HCT116 (cell line): ENCODE measurements around the gene PITPNC1. TPM values are rescaled to one million over a fixed set of nuclear protein-coding genes. Genes with fewer than 3 reads are reported as not detected.

Source experiments
- ATAC-seq: fragments of 200-7000 bp; cut with Tn5 transposase; 2 replicates; pipeline ENCODE4 v1.9.1; 2020; ENCODE audit warnings: mild to moderate bottlenecking, moderate library complexity
- BruUV-seq: library from RNA; stranded (reverse); fragments of 400-500 nt; replicated peaks from 2 replicates; lab custom pipeline; 2021; lab: Mats Ljungman, UMichigan
- CTCF ChIA-PET: fragments of 300-600 bp; sonication (Branson Sonifier 250); formaldehyde crosslinking; loops from one replicate; lab custom pipeline; 2021; ENCODE audit warnings: antibody characterized with exemption; lab: Charles Lee
- POLR2A ChIA-PET: fragments of 300-600, 350-600 bp; sonication (Branson Sonifier 250); formaldehyde crosslinking; loops from one replicate; lab custom pipeline; 2021; ENCODE audit warnings: antibody characterized with exemption; lab: Charles Lee
- RAD21 ChIA-PET, 2 experiments: fragments of 300-600 bp; sonication (Branson Sonifier 250); formaldehyde crosslinking; loops; one replicate each; lab custom pipeline; 2023; ENCODE audit warnings: low total read pairs in 2 of 2; ENCODE audit not compliant: uncharacterized antibody in 2 of 2, unreplicated experiment in 2 of 2, low non-redundant PET in 1 of 2; lab: Charles Lee
- DNase-seq: peaks from one replicate; pipeline ENCODE4 v3.0.0-alpha.2; 2010; ENCODE audit warnings: low read depth, low spot score
- H2AFZ ChIP-seq: fragments of 200-600 bp; shearing (Covaris generic), sonication (generic); 2 replicates; pipeline ENCODE4 v1.6.1; 2017; ENCODE audit warnings: low read depth, mixed run types, mixed read lengths, antibody characterized with exemption, low read length; ENCODE audit not compliant: poor library complexity, severe bottlenecking
- H3K27ac ChIP-seq: 2 replicates; pipeline ENCODE4 v1.5.1; 2012; ENCODE audit warnings: low read depth, low read length
- H3K27me3 ChIP-seq: fragments of 200-600 bp; sonication (generic); 2 replicates; pipeline ENCODE4 v1.6.1; 2016; ENCODE audit warnings: mixed run types, low read length, mixed read lengths; ENCODE audit not compliant: insufficient read depth
- H3K36me3 ChIP-seq, 2 experiments: fragments of 200-500 bp in 1 of 2; fragments of 200-600 bp in 1 of 2; sonication (Bioruptor generic) in 1 of 2; sonication (generic) in 1 of 2; 2 replicates each; pipeline versions ENCODE4 v1.5.1 to v1.6.1; 2014 to 2016; ENCODE audit warnings: low read length in 2 of 2, inconsistent platforms in 1 of 2, mixed read lengths in 1 of 2, mixed run types in 1 of 2; ENCODE audit not compliant: insufficient read depth in 2 of 2, control insufficient read depth in 1 of 2
- H3K4me1 ChIP-seq, 2 experiments: fragments of 200-600 bp in 1 of 2; sonication (generic) in 1 of 2; 2 replicates each; pipeline versions ENCODE4 v1.5.1 to v1.6.1; 2012 to 2017; ENCODE audit warnings: low read length in 2 of 2, inconsistent platforms in 1 of 2, mild to moderate bottlenecking in 1 of 2, mixed read lengths in 1 of 2, mixed run types in 1 of 2, moderate library complexity in 1 of 2; ENCODE audit not compliant: insufficient read depth in 2 of 2, control insufficient read depth in 1 of 2
- H3K4me2 ChIP-seq: fragments of 200-600 bp; sonication (generic); 2 replicates; pipeline ENCODE4 v1.6.1; 2017; ENCODE audit warnings: mixed run types, low read length, mixed read lengths
- H3K4me3 ChIP-seq, 2 experiments: fragments of 200-600 bp in 1 of 2; sonication (generic) in 1 of 2; replicated peaks in 1 of 2; 2 replicates each; pipeline ENCODE4 v1.5.1; 2011 to 2016; ENCODE audit warnings: low read length in 2 of 2, control low read depth in 1 of 2, low read depth in 1 of 2, mild to moderate bottlenecking in 1 of 2, mixed read lengths in 1 of 2, mixed run types in 1 of 2
- H3K79me2 ChIP-seq: fragments of 200-600 bp; sonication (generic); 2 replicates; pipeline ENCODE4 v1.6.1; 2017; ENCODE audit warnings: mild to moderate bottlenecking, mixed run types, low read length, moderate library complexity, mixed read lengths; ENCODE audit not compliant: insufficient read depth
- H3K9ac ChIP-seq: fragments of 200-600 bp; sonication (generic); 2 replicates; pipeline ENCODE4 v1.6.1; 2016; ENCODE audit warnings: low read length, mixed read lengths
- H3K9me2 ChIP-seq: fragments of 200-600 bp; sonication (generic), shearing (Covaris generic); 2 replicates; pipeline ENCODE4 v1.6.1; 2017; ENCODE audit warnings: mixed run types, mild to moderate bottlenecking, moderate library complexity; ENCODE audit not compliant: insufficient read depth
- H3K9me3 ChIP-seq, 2 experiments: fragments of 200-500 bp in 1 of 2; fragments of 200-600 bp in 1 of 2; sonication (Bioruptor generic) in 1 of 2; sonication (generic) in 1 of 2; 2 replicates each; pipeline ENCODE4 v1.6.1; 2014 to 2017; ENCODE audit warnings: low read length in 2 of 2, mixed read lengths in 2 of 2, inconsistent platforms in 1 of 2, low read depth in 1 of 2, mild to moderate bottlenecking in 1 of 2, mixed run types in 1 of 2, moderate library complexity in 1 of 2; ENCODE audit not compliant: control insufficient read depth in 1 of 2, insufficient read depth in 1 of 2
- H4K20me1 ChIP-seq: fragments of 200-600 bp; sonication (generic), shearing (Covaris generic); 2 replicates; pipeline ENCODE4 v1.6.1; 2017; ENCODE audit warnings: mixed run types, mild to moderate bottlenecking, moderate library complexity; ENCODE audit not compliant: insufficient read depth
- CEBPB ChIP-seq: IDR thresholded peaks from 2 replicates; pipeline ENCODE4 v1.6.1; 2012; ENCODE audit warnings: low read depth
- ELF1 ChIP-seq: IDR thresholded peaks from 2 replicates; pipeline ENCODE4 v1.6.1; 2012; ENCODE audit warnings: low read depth, borderline replicate concordance
- EZH2 ChIP-seq: fragments of 200-600 bp; sonication (generic); IDR thresholded peaks from 2 replicates; pipeline ENCODE4 v1.6.1; 2017; ENCODE audit warnings: antibody characterized with exemption, mixed run types
- EZH2phosphoT487 ChIP-seq: fragments of 200-600 bp; IDR thresholded peaks from 2 replicates; pipeline ENCODE4 v1.6.1; 2018; ENCODE audit warnings: antibody characterized with exemption, borderline replicate concordance
- FOSL1 ChIP-seq: IDR thresholded peaks from 2 replicates; pipeline ENCODE4 v1.6.1; 2012; ENCODE audit warnings: low read depth
- JUND ChIP-seq: IDR thresholded peaks from 2 replicates; pipeline ENCODE4 v1.6.1; 2012
- POLR2A ChIP-seq: IDR thresholded peaks from 2 replicates; pipeline ENCODE4 v1.7.0; 2011; ENCODE audit warnings: borderline replicate concordance; ENCODE audit not compliant: insufficient read depth, insufficient read length; ENCODE audit errors: extremely low read depth
- POLR2AphosphoS5 ChIP-seq: IDR thresholded peaks from 2 replicates; pipeline ENCODE4 v1.6.1; 2011; ENCODE audit warnings: mild to moderate bottlenecking, low read depth, low read length, moderate library complexity
- SIN3A ChIP-seq: IDR thresholded peaks from 2 replicates; pipeline ENCODE4 v1.6.1; 2012; ENCODE audit warnings: low read depth
- SP1 ChIP-seq: IDR thresholded peaks from 2 replicates; pipeline ENCODE4 v1.6.1; 2012; ENCODE audit warnings: low read depth
- SRF ChIP-seq: IDR thresholded peaks from 2 replicates; pipeline ENCODE4 v1.6.1; 2012; ENCODE audit warnings: low read depth
- YY1 ChIP-seq: IDR thresholded peaks from 2 replicates; pipeline ENCODE4 v1.6.1; 2011; ENCODE audit warnings: low read length, low read depth, moderate library complexity, mild to moderate bottlenecking; ENCODE audit not compliant: insufficient replicate concordance; ENCODE audit errors: extremely low read depth
- ZFX ChIP-seq: fragments of 450-650 bp; IDR thresholded peaks from 2 replicates; pipeline ENCODE4 v1.6.1; 2017
- intact Hi-C: fragments of 100-400 bp; cut with micrococcal nuclease; formaldehyde crosslinking; loops from 2 replicates; pipeline ENCODE4 v1.10.0; 2022
- total RNA-seq: library from RNA; stranded (reverse); gene quantifications from one replicate; pipeline ENCODE4 v1.2.1, GENCODE V29; 2021; ENCODE audit not compliant: unreplicated experiment
- TF ChIP-seq, protein P1 (sequence below): IDR thresholded peaks from 2 replicates; pipeline ENCODE4 v1.6.1; 2011; ENCODE audit warnings: mild to moderate bottlenecking, low read length, moderate library complexity; ENCODE audit not compliant: insufficient replicate concordance; ENCODE audit errors: extremely low read depth
- TF ChIP-seq, protein P2 (sequence below): IDR thresholded peaks from 2 replicates; pipeline ENCODE4 v1.6.1; 2012
- TF ChIP-seq, protein P3 (sequence below), 3 experiments: fragments of 200-600 bp in 1 of 3; sonication (generic) in 1 of 3; IDR thresholded peaks in 2 of 3; conservative IDR thresholded peaks in 1 of 3; 2 replicates each; pipeline ENCODE4 v1.5.1; 2012 to 2017; ENCODE audit warnings: low read depth in 2 of 3, low read length in 2 of 3, antibody characterized with exemption in 1 of 3, borderline replicate concordance in 1 of 3, control low read depth in 1 of 3, mild to moderate bottlenecking in 1 of 3, mixed read lengths in 1 of 3, mixed run types in 1 of 3, moderate library complexity in 1 of 3; ENCODE audit not compliant: insufficient read depth in 1 of 3

Gene PITPNC1
- total RNA-seq, 1 experiment from 2014 or later: 41.9 TPM

DNA sequence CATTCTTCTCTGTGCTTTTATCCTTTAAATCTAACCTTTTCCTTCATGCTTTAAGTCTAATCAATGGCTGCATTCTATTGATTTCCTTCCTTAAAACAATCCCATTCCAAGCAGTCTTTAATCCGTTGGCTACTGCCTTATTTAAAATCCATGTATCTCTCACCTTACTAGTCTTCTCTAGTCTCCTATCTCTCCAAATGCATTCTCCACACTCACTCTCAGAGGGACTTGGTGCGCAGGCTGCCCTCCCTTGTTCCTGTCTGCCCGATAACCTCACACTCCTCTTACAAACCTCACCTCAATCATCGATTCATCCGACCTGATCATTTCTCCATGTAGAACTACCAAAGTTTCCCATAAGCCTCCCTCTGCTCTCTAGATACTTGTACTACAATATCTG, 33.8 kb upstream of the PITPNC1 start:
- ATAC-seq: no peak
- CTCF ChIA-PET: interaction anchor here (0.8 kb wide), 1 partner anchor 32 kb away, joined by 3 read pairs; no protein-coding TSS in a partner anchor

More for the DNA sequence above, 33.8 kb upstream of the PITPNC1 start:
- RAD21 ChIA-PET: interaction anchor here in 1 of 2 experiments (0.5 kb wide), 1 partner anchor 27 kb away, joined by 5 read pairs; no protein-coding TSS in a partner anchor
- Histone ChIP-seq H4K20me1 (peaks cover 11% of the 10 kb centered on the region; the same call in 1 of the 2 replicates), H3K4me2 (no peak overlapping the region), H2AFZ (no peak overlapping the region), H3K27ac (no peak overlapping the region), H3K4me3 (no peak overlapping the region), H3K9me3 (no peaks in the 10 kb centered on the region), H3K79me2 (peaks cover 22% of the 10 kb centered on the region), H3K9ac (no peak overlapping the region)
- intact Hi-C loops: no loop called here
- POLR2A ChIA-PET: interaction anchor here (1.0 kb wide), 1 partner anchor 11 kb away, joined by 3 read pairs; no protein-coding TSS in a partner anchor
- DNase-seq: no peak
- TF ChIP-seq, protein P1, sequence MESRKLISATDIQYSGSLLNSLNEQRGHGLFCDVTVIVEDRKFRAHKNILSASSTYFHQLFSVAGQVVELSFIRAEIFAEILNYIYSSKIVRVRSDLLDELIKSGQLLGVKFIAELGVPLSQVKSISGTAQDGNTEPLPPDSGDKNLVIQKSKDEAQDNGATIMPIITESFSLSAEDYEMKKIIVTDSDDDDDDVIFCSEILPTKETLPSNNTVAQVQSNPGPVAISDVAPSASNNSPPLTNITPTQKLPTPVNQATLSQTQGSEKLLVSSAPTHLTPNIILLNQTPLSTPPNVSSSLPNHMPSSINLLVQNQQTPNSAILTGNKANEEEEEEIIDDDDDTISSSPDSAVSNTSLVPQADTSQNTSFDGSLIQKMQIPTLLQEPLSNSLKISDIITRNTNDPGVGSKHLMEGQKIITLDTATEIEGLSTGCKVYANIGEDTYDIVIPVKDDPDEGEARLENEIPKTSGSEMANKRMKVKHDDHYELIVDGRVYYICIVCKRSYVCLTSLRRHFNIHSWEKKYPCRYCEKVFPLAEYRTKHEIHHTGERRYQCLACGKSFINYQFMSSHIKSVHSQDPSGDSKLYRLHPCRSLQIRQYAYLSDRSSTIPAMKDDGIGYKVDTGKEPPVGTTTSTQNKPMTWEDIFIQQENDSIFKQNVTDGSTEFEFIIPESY: no peak
- TF ChIP-seq SP1 (no peak), SRF (no peak), CEBPB (no peak), JUND (no peak), FOSL1 (no peak), YY1 (no peak), POLR2A (no peak), ELF1 (no peak), EZH2 (no peak), EZH2phosphoT487 (no peak), ZFX (no peak), POLR2AphosphoS5 (no peak), SIN3A (no peak)
- TF ChIP-seq, protein P2, sequence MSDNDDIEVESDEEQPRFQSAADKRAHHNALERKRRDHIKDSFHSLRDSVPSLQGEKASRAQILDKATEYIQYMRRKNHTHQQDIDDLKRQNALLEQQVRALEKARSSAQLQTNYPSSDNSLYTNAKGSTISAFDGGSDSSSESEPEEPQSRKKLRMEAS: no peak
- TF ChIP-seq, protein P3, sequence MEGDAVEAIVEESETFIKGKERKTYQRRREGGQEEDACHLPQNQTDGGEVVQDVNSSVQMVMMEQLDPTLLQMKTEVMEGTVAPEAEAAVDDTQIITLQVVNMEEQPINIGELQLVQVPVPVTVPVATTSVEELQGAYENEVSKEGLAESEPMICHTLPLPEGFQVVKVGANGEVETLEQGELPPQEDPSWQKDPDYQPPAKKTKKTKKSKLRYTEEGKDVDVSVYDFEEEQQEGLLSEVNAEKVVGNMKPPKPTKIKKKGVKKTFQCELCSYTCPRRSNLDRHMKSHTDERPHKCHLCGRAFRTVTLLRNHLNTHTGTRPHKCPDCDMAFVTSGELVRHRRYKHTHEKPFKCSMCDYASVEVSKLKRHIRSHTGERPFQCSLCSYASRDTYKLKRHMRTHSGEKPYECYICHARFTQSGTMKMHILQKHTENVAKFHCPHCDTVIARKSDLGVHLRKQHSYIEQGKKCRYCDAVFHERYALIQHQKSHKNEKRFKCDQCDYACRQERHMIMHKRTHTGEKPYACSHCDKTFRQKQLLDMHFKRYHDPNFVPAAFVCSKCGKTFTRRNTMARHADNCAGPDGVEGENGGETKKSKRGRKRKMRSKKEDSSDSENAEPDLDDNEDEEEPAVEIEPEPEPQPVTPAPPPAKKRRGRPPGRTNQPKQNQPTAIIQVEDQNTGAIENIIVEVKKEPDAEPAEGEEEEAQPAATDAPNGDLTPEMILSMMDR (IDR thresholded peaks at IDR 0.05 in 2 of 3, conservative IDR thresholded peaks at IDR 0.05 in 1 of 3; ENCODE audit: borderline replicate concordance in 1 of 3, insufficient read depth in 1 of 3, low read depth in 2 of 3, low read length in 2 of 3): no peak
- TF ChIP-seq, all 23 proteins: peak for 0
- no peaks in the 10 kb centered on the region for H3K9me2 ChIP-seq
- H3K36me3 ChIP-seq: peaks cover 72 to 80% of the 10 kb centered on the region in 2 experiments
- BruUV-seq: no TSS peak
- H3K27me3 ChIP-seq: no peaks in the 10 kb centered on the region
- peaks cover 4 to 24% of the 10 kb centered on the region in 2 experiments; a peak in 3 of 4 replicates for H3K4me1 ChIP-seq
